Right forelimb (tissue), 1 donor: ENCODE results near the gene GCNT2.
"Not testable (repeated sequence)": the region's sequence is repeated elsewhere in the genome, so short reads cannot be mapped to it uniquely, and the experiment has no call there.

Source experiments
- DNase-seq: peaks from one replicate; pipeline ENCODE4 v3.0.0-alpha.2; 2018

The GCNT2 gene

GRCh38 chr6:10521104-10521808 is at the start of gene GCNT2:
GCNT2 (plus strand) TSS chr6:10521351; CDS start chr6:10528912, 7,561 bp downstream.
- no peak for DNase-seq

GRCh38 chr6:10472634-10473033 is 48.5 kb upstream of the GCNT2 start:
- DNase-seq, result no peak

- no peak for DNase-seq
Measured at GRCh38 chr6:10478187-10479040, 42.7 kb upstream of the GCNT2 start.

- no peak for DNase-seq
Measured at GRCh38 chr6:10479939-10480700, 41.0 kb upstream of the GCNT2 start.

- no peak for DNase-seq
Measured at GRCh38 chr6:10481101-10481500, 40.0 kb upstream of the GCNT2 start.

- no peak for DNase-seq
Measured at GRCh38 chr6:10482636-10483257, 38.4 kb upstream of the GCNT2 start.

- DNase-seq, result no peak
Measured at GRCh38 chr6:10484912-10485311, 36.2 kb upstream of the GCNT2 start.

GRCh38 chr6:10485406-10485805 is 35.7 kb upstream of the GCNT2 start:
- no peak for DNase-seq

GRCh38 chr6:10486215-10486614 is 34.9 kb upstream of the GCNT2 start:
- no peak for DNase-seq

GRCh38 chr6:10486944-10487588 is 34.1 kb upstream of the GCNT2 start:
- not testable (repeated sequence) for DNase-seq

GRCh38 chr6:10487668-10488327 is 33.4 kb upstream of the GCNT2 start:
- DNase-seq, result no peak

GRCh38 chr6:10491463-10491862 is 29.7 kb upstream of the GCNT2 start:
- no peak for DNase-seq

- DNase-seq, result not testable (repeated sequence)
Measured at GRCh38 chr6:10491905-10492304, 29.2 kb upstream of the GCNT2 start.

GRCh38 chr6:10495029-10495428 is 26.1 kb upstream of the GCNT2 start:
- no peak for DNase-seq

- no peak for DNase-seq
Measured at GRCh38 chr6:10505529-10505928, 15.6 kb upstream of the GCNT2 start.

- no peak for DNase-seq
Measured at GRCh38 chr6:10507298-10507697, 13.9 kb upstream of the GCNT2 start.

- DNase-seq, result no peak
Measured at GRCh38 chr6:10507715-10508114, 13.4 kb upstream of the GCNT2 start.

GRCh38 chr6:10510592-10511367 is 10.4 kb upstream of the GCNT2 start:
- no peak for DNase-seq

- DNase-seq, result no peak
Measured at GRCh38 chr6:10511477-10511876, 9.7 kb upstream of the GCNT2 start.

GRCh38 chr6:10513544-10513943 is 7.6 kb upstream of the GCNT2 start:
- DNase-seq, result no peak
